GM12878 (cell line): Measurements from ENCODE around the gene COX6B1. TPM values are rescaled to one million over a fixed set of nuclear protein-coding genes. Genes with fewer than 3 reads are reported as not detected.

Experiments used
- BACH1 ChIP-seq: fragments of 450-650 bp; IDR thresholded peaks from 2 replicates; pipeline ENCODE4 v1.6.1; 2017; ENCODE audit warnings: mild to moderate bottlenecking, borderline replicate concordance
- CBFB ChIP-seq: IDR thresholded peaks from 2 replicates; pipeline ENCODE4 v1.6.1; 2016; ENCODE audit warnings: antibody characterized with exemption, low read depth
- CHD1 ChIP-seq: IDR thresholded peaks from 2 replicates; pipeline ENCODE4 v1.6.1; 2012; ENCODE audit warnings: low read depth, low read length, improper control_type of control experiment
- EED ChIP-seq: sonication (generic); IDR thresholded peaks from 2 replicates; pipeline ENCODE4 v1.6.1; 2016; ENCODE audit warnings: antibody characterized with exemption, low read depth
- FOXM1 ChIP-seq: IDR thresholded peaks from 2 replicates; pipeline ENCODE4 v1.6.1; 2012; ENCODE audit warnings: low read depth, mild to moderate bottlenecking, inconsistent platforms, low read length, moderate library complexity
- GATAD2B ChIP-seq: fragments of 450-650 bp; conservative IDR thresholded peaks from 2 replicates; pipeline ENCODE4 v1.6.1; 2017; ENCODE audit warnings: low read depth, mild to moderate bottlenecking, moderate library complexity
- IKZF2 ChIP-seq, 2 experiments: fragments of 450-650 bp; IDR thresholded peaks; 2 replicates each; pipeline ENCODE4 v1.6.1; 2017; ENCODE audit warnings: mild to moderate bottlenecking in 2 of 2, moderate library complexity in 2 of 2
- MTA2 ChIP-seq: fragments of 450-650 bp; IDR thresholded peaks from 2 replicates; pipeline ENCODE4 v1.6.1; 2016; ENCODE audit warnings: low read depth, mild to moderate bottlenecking, moderate library complexity
- PBX3 ChIP-seq: IDR thresholded peaks from 2 replicates; pipeline ENCODE4 v1.6.1; 2011; ENCODE audit warnings: mild to moderate bottlenecking, low read depth, low read length, moderate library complexity; ENCODE audit not compliant: insufficient replicate concordance
- POLR2AphosphoS2 ChIP-seq: IDR thresholded peaks from 2 replicates; pipeline ENCODE4 v1.6.1; 2011; ENCODE audit warnings: low read depth, mild to moderate bottlenecking, low read length, improper control_type of control experiment, moderate library complexity
- POU2F2 ChIP-seq: IDR thresholded peaks from 3 replicates; pipeline ENCODE4 v1.6.1; 2011; ENCODE audit warnings: low read depth, mild to moderate bottlenecking, low read length, borderline replicate concordance
- REST ChIP-seq: IDR thresholded peaks from 2 replicates; pipeline ENCODE4 v1.6.1; 2012; ENCODE audit warnings: mild to moderate bottlenecking, low read depth, low read length
- SMAD1 ChIP-seq: fragments of 450-650 bp; IDR thresholded peaks from 2 replicates; pipeline ENCODE4 v1.6.1; 2018; ENCODE audit warnings: mild to moderate bottlenecking, low read depth; ENCODE audit not compliant: partially characterized antibody
- STAT1 ChIP-seq: fragments of 450-650 bp; conservative IDR thresholded peaks from 2 replicates; pipeline ENCODE4 v1.6.1; 2014; ENCODE audit warnings: antibody characterized with exemption, mild to moderate bottlenecking
- STAT3 ChIP-seq: IDR thresholded peaks from 2 replicates; pipeline ENCODE4 v1.6.1; 2011; ENCODE audit warnings: low read depth, low read length, improper control_type of control experiment
- YY1 ChIP-seq: IDR thresholded peaks from 2 replicates; pipeline ENCODE4 v1.6.1; 2011; ENCODE audit warnings: low read depth, mild to moderate bottlenecking, low read length
- ZNF207 ChIP-seq: fragments of 450-650 bp; IDR thresholded peaks from 2 replicates; pipeline ENCODE4 v1.6.1; 2014; ENCODE audit warnings: antibody characterized with exemption, mild to moderate bottlenecking, borderline replicate concordance
- ZNF24 ChIP-seq: fragments of 450-650 bp; IDR thresholded peaks from 2 replicates; pipeline ENCODE4 v1.6.1; 2017; ENCODE audit warnings: antibody characterized with exemption, mild to moderate bottlenecking
- ZNF687 ChIP-seq: fragments of 450-650 bp; IDR thresholded peaks from 2 replicates; pipeline ENCODE4 v1.6.1; 2017; ENCODE audit warnings: mild to moderate bottlenecking, moderate library complexity
- polyA plus RNA-seq, 11 experiments: library from polyadenylated mRNA; depleted of rRNA in 4 of 11; unstranded in 6 of 11; stranded (reverse) in 5 of 11; fragments of >200 nt; fragmentation: Nextera tagmentation in 4 of 11; fragmentation: Illumina TruSeq in 1 of 11; extraction: Ambion mirVana in 4 of 11; extraction: Trizol in 1 of 11; gene quantifications; 1 replicate in 1 of 11; 2 replicates in 10 of 11; pipeline versions ENCODE4 v1.2.1 to v1.2.3, GENCODE V29; 2011 to 2016; ENCODE audit warnings: inconsistent platforms in 2 of 11, missing spikeins in 2 of 11, low read depth in 1 of 11
- total RNA-seq, 4 experiments: library from RNA; depleted of rRNA in 3 of 4; stranded (reverse); fragments of >200 nt in 3 of 4; fragmentation: Illumina TruSeq in 1 of 4; extraction: Trizol in 1 of 4; gene quantifications; 2 replicates each; pipeline versions ENCODE4 v1.2.1 to v1.2.3, GENCODE V29; 2013 to 2021
- TF ChIP-seq, protein P1 (sequence below): IDR thresholded peaks from 2 replicates; pipeline ENCODE4 v1.6.1; 2011; ENCODE audit warnings: borderline replicate concordance, low read depth, mild to moderate bottlenecking, moderate library complexity, mixed read lengths, low read length; ENCODE audit not compliant: insufficient read depth; ENCODE audit errors: extremely low read length

The COX6B1 gene
- total and polyA plus RNA-seq, 10 of the 15 experiments (the other 5 are each of a cell fraction or from before 2014, with no cell fraction given) = 500 to 1,700 (median 862) TPM

DNA sequence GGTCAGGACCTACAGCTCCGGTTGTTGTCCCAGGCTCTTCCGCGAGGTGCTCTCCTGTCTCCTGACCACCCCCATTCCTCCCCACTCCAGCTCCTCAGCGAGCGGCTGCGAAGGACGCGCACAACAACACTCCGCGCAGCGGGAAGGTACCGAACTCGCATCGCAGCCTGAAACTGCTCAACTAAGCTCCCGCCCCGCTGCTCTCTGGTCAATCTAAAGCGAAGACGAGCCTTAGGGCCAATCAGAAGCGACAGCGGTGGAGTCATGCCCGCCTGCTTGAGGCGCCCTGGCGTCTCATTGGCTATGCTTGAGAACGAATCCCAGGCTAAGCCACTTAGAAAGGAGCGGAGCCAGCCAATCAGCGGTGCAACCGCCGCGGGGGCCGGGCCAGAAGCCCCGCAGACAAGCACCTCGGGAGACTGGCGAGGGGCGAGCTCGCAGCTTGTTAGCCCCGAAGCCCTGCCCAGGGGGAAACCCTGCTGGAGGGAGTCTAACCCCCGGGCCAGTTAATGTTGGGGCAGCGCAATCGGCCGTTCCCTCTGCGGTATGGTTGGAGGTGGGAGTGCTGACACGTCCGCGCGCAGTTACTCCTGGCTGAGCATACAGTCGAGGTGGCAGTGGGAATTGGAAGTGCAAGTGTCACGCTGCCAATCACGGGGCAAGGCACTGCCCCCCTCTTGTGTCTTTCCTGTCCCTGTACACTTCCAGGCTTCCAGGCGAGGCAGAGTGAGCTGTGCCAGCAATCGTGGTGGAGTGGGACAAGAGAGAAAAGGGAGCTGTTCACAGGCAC lies 54.3 kb downstream of the COX6B1 start (continued):
- TF ChIP-seq PBX3 = peak; percentile 100
- TF ChIP-seq POLR2AphosphoS2 = peak; percentile 71; the same call in 1 of the 2 replicates
- TF ChIP-seq CHD1 = no peak
- 0 out of 2 replicates have a peak, but pooled peaks have one; percentile 15 for TF ChIP-seq FOXM1
- peak; percentile 29; the same call in 1 of the 2 replicates for TF ChIP-seq MTA2
- TF ChIP-seq, protein P1, sequence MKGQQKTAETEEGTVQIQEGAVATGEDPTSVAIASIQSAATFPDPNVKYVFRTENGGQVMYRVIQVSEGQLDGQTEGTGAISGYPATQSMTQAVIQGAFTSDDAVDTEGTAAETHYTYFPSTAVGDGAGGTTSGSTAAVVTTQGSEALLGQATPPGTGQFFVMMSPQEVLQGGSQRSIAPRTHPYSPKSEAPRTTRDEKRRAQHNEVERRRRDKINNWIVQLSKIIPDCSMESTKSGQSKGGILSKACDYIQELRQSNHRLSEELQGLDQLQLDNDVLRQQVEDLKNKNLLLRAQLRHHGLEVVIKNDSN = no peak
- TF ChIP-seq GATAD2B = peak; percentile 48; the same call in 1 of the 2 replicates
- 0 out of 2 replicates have a peak, but pooled peaks have one; percentile 33 for TF ChIP-seq ZNF207
- no peak for TF ChIP-seq ZNF24
- no peak for TF ChIP-seq CBFB
- TF ChIP-seq EED = no peak
- TF ChIP-seq ZNF687 = no peak; the same call in none of the 2 replicates
- TF ChIP-seq POU2F2 = peak; percentile 51; the same call in 2 of the 3 replicates
- TF ChIP-seq STAT3 = no peak
- 0 out of 2 replicates have a peak, but pooled peaks have one; percentile 73 for TF ChIP-seq STAT1
- TF ChIP-seq REST = no peak
- peak; percentile 85 for TF ChIP-seq SMAD1
- TF ChIP-seq BACH1 = peak; percentile 79; the same call in 1 of the 2 replicates
- peak; percentile 47 to 60 for TF ChIP-seq IKZF2 (IDR thresholded peaks at IDR 0.05)
- TF ChIP-seq YY1 = 0 out of 2 replicates have a peak, but pooled peaks have one; percentile 15
